Endothelial cell (in vitro differentiated cells): ENCODE measurements around the gene TMEM106C. TPM values are rescaled to one million over a fixed set of nuclear protein-coding genes. Genes with fewer than 3 reads are reported as not detected.

Experiments used
- DNase-seq: peaks from one replicate; pipeline ENCODE4 v3.0.0; 2021; ENCODE audit warnings: low spot score
- H3K27ac Mint-ChIP-seq: one replicate; pipeline ENCODE4 v1.8.0; 2021; ENCODE audit warnings: mixed read lengths, inconsistent platforms; ENCODE audit not compliant: unreplicated experiment
- H3K27me3 Mint-ChIP-seq: one replicate; pipeline ENCODE4 v1.8.0; 2021; ENCODE audit warnings: mild to moderate bottlenecking, moderate library complexity, mixed read lengths, inconsistent platforms; ENCODE audit not compliant: unreplicated experiment
- H3K36me3 Mint-ChIP-seq: one replicate; pipeline ENCODE4 v1.8.0; 2021; ENCODE audit warnings: mild to moderate bottlenecking, low read depth, mixed read lengths, inconsistent platforms; ENCODE audit not compliant: unreplicated experiment
- H3K4me1 Mint-ChIP-seq: one replicate; pipeline ENCODE4 v1.8.0; 2021; ENCODE audit warnings: mild to moderate bottlenecking, mixed read lengths, inconsistent platforms; ENCODE audit not compliant: unreplicated experiment
- H3K4me3 Mint-ChIP-seq: one replicate; pipeline ENCODE4 v1.8.0; 2021; ENCODE audit warnings: mild to moderate bottlenecking, mixed read lengths, inconsistent platforms; ENCODE audit not compliant: unreplicated experiment
- H3K9me3 Mint-ChIP-seq: one replicate; pipeline ENCODE4 v1.8.0; 2021; ENCODE audit warnings: mixed read lengths, inconsistent platforms; ENCODE audit not compliant: unreplicated experiment
- CTCF ChIP-seq: fragments of 200-600 bp; sonication (generic); IDR thresholded peaks from one replicate; pipeline ENCODE4 v1.5.0; 2021; ENCODE audit warnings: antibody characterized with exemption; ENCODE audit not compliant: unreplicated experiment
- total RNA-seq: library from RNA; stranded (reverse); fragmentation: NEBNext Ultra II Directional; extraction: Animal tissue kit (Norgen Biotek cat#: 25700); gene quantifications from one replicate; pipeline ENCODE4 v1.2.1, GENCODE V29; 2021; ENCODE audit not compliant: unreplicated experiment

TMEM106C gene
- total RNA-seq, 1 donor from 2014 or later: 41.0 TPM

- no peak for TF ChIP-seq CTCF
- peaks cover 23% of the 10 kb centered on the region for H3K4me1 Mint-ChIP-seq
- H3K9me3 Mint-ChIP-seq: no peaks in the 10 kb centered on the region
- peaks cover 47% of the 10 kb centered on the region for H3K27me3 Mint-ChIP-seq
- H3K36me3 Mint-ChIP-seq: no peaks in the 10 kb centered on the region
- peak overlapping the region; percentile 87 for H3K4me3 Mint-ChIP-seq
- no peak overlapping the region for H3K27ac Mint-ChIP-seq
- no peak for DNase-seq
Observed at GRCh38 chr12:48000878-48001504, 37.6 kb downstream of the TMEM106C start.

GRCh38 chr12:48001505-48002413 lies 38.4 kb downstream of the TMEM106C start:
- TF ChIP-seq CTCF: no peak
- DNase-seq: peak; percentile 44
- no peak overlapping the region for H3K27ac Mint-ChIP-seq
- no peaks in the 10 kb centered on the region for H3K36me3 Mint-ChIP-seq
- H3K4me3 Mint-ChIP-seq: peak overlapping the region; percentile 87
- H3K27me3 Mint-ChIP-seq: peaks cover 45% of the 10 kb centered on the region
- no peaks in the 10 kb centered on the region for H3K9me3 Mint-ChIP-seq
- peaks cover 23% of the 10 kb centered on the region for H3K4me1 Mint-ChIP-seq

- peak overlapping the region; percentile 59 for H3K4me3 Mint-ChIP-seq
- H3K27me3 Mint-ChIP-seq: peaks cover 45% of the 10 kb centered on the region
- DNase-seq: no peak
- no peaks in the 10 kb centered on the region for H3K36me3 Mint-ChIP-seq
- no peak overlapping the region for H3K27ac Mint-ChIP-seq
- H3K4me1 Mint-ChIP-seq: peaks cover 23% of the 10 kb centered on the region
- no peak for TF ChIP-seq CTCF
- H3K9me3 Mint-ChIP-seq: no peaks in the 10 kb centered on the region
Observed at GRCh38 chr12:48002414-48002730, 39.0 kb downstream of the TMEM106C start.

GRCh38 chr12:48002773-48003218 lies 39.4 kb downstream of the TMEM106C start:
- Mint-ChIP-seq H3K4me1 (peaks cover 23% of the 10 kb centered on the region), H3K4me3 (no peak overlapping the region), H3K27me3 (peaks cover 45% of the 10 kb centered on the region), H3K27ac (no peak overlapping the region), H3K9me3 (no peaks in the 10 kb centered on the region), H3K36me3 (no peaks in the 10 kb centered on the region)
- DNase-seq: peak; percentile 68
- TF ChIP-seq CTCF: no peak
